Measurements from ENCODE around the gene BTBD9. TPM values are rescaled to one million over a fixed set of nuclear protein-coding genes. Genes with fewer than 3 reads are reported as not detected.

Gene BTBD9
- total and polyA plus RNA-seq, 2 experiments from 2014 or later = 10.0 to 13.7 TPM

DNA sequence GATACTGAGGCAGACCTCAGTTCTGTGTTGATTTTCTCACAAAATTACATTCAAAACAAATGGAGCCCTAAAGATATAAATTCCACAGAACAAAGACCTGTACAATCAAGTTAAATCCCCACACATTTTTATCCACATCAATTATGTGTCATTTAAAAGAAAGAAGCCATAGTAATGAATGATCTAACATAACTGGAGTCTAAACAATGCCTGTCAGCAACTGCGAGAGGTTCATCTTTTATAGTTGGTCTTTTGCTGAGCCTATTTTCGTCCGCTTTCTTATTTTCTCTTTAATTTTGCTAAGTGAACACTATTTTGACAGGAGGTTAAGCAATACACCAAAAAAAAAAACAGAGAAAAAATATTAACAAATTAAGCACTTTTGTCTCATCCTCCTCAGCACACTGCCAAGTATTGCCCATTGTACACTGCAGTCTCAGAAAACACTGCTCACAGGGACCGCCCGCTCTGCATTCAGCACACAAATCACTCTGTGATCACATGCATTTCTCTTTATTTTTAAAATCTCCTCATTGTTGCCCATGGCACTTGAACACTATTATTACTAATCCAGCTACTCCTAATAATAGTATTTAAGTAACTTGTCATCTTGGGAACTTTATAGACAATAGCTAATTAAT is 140.8 kb downstream of the BTBD9 start:
- no peak overlapping the region for H3K4me3 ChIP-seq
- no peak overlapping the region for H3K27ac ChIP-seq
- DNase-seq = no peak
- H3F3A ChIP-seq (ENCODE audit: insufficient read depth) = no peaks in the 10 kb centered on the region
- in situ Hi-C loops (cut with MboI) = loop anchor here (25.0 kb wide), 2 partner anchors 462 to 787 kb away; no protein-coding TSS in a partner anchor
- no peak overlapping the region for H2AFZ ChIP-seq
- TF ChIP-seq EZH2 (IDR thresholded peaks at IDR 0.05; ENCODE audit: insufficient read depth, poor library complexity, severe bottlenecking) = no peak
- no peak for TF ChIP-seq EZH2phosphoT487 (IDR thresholded peaks at IDR 0.05; ENCODE audit: insufficient read depth, low read depth)
- H3K9me2 ChIP-seq (ENCODE audit: insufficient read depth) = no peaks in the 10 kb centered on the region
- 47 to 50% methylated on average over 5 of the region's 5 CpGs for WGBS, 2 experiments (ENCODE audit: low coverage in 1 of 2, low lambda C conversion rate in 2 of 2, missing lambda C conversion rate in 2 of 2)
- H3K4me1 ChIP-seq (ENCODE audit: insufficient read depth) = peaks cover 7% of the 10 kb centered on the region; the same call in 1 of the 2 replicates
- no peak overlapping the region for H3K9ac ChIP-seq
- no peaks in the 10 kb centered on the region for H3K27me3 ChIP-seq (replicated peaks; ENCODE audit: insufficient read depth)
- H4K20me1 ChIP-seq (ENCODE audit: insufficient read depth) = no peaks in the 10 kb centered on the region
- H3K9me3 ChIP-seq (ENCODE audit: low read depth) = no peaks in the 10 kb centered on the region
- H3K79me2 ChIP-seq (ENCODE audit: insufficient read depth) = no peaks in the 10 kb centered on the region
- H3K36me3 ChIP-seq (ENCODE audit: low read depth) = no peaks in the 10 kb centered on the region
- no peak overlapping the region for H3K4me2 ChIP-seq (ENCODE audit: unreplicated experiment)

DNA sequence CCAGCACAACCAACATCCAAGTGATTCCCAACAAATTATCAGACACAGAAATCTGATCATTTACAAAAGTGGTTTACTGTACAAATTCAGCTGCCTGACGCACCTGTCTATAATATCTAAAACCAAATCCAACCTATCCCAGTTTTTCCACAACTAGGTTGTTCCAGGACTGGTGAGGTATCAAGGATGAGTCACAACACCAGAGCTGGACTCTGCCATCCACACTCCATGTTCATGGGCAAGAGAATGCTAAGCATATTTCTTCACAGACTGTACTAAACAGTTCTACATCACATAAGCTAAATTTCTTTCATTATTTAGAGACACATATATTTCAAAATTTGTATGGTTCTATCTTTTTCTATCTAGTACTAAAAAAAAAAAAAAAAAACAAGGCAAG is 141.6 kb downstream of the BTBD9 start:
- in situ Hi-C loops (cut with MboI) = loop anchor here (25.0 kb wide), 2 partner anchors 461 to 786 kb away; no protein-coding TSS in a partner anchor
- Histone ChIP-seq H3K4me3 (no peak overlapping the region), H3K36me3 (ENCODE audit: low read depth) (no peaks in the 10 kb centered on the region), H3K79me2 (ENCODE audit: insufficient read depth) (no peaks in the 10 kb centered on the region), H3F3A (ENCODE audit: insufficient read depth) (no peaks in the 10 kb centered on the region), H3K9ac (no peak overlapping the region), H4K20me1 (ENCODE audit: insufficient read depth) (no peaks in the 10 kb centered on the region), H3K9me2 (ENCODE audit: insufficient read depth) (no peaks in the 10 kb centered on the region), H3K4me2 (ENCODE audit: unreplicated experiment) (no peak overlapping the region), H3K27ac (no peak overlapping the region), H2AFZ (no peak overlapping the region), H3K27me3 (replicated peaks; ENCODE audit: insufficient read depth) (no peaks in the 10 kb centered on the region), H3K4me1 (ENCODE audit: insufficient read depth) (peaks cover 7% of the 10 kb centered on the region; the same call in 1 of the 2 replicates), H3K9me3 (ENCODE audit: low read depth) (no peaks in the 10 kb centered on the region)
- 92 to 100% methylated on average over 1 of the region's 1 CpG for WGBS, 2 experiments (ENCODE audit: low coverage in 1 of 2, low lambda C conversion rate in 2 of 2, missing lambda C conversion rate in 2 of 2)
- peak; percentile 51 for DNase-seq
- TF ChIP-seq EZH2 (IDR thresholded peaks at IDR 0.05; ENCODE audit: insufficient read depth, poor library complexity, severe bottlenecking) (no peak), EZH2phosphoT487 (IDR thresholded peaks at IDR 0.05; ENCODE audit: insufficient read depth, low read depth) (no peak)

DNA sequence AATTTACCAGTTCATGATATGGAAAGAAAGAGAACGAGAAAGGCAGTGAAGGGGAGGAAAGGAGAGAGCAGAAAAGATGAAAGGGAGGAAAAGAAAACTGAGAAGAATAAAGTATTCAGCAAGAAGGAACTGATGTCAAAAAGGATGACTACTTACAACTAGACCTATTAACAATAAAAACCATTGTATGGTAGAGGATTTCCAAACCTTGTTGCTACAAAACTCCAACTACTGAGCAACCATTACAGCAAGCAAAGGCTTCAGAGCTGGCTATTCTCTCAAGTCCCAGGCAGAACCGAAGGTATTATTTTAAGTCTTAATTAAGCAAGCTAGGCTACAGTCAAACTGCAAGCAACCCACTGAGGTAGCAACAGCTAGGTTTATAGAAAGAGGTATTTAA is 142.2 kb downstream of the BTBD9 start:
- Histone ChIP-seq H3K4me1 (ENCODE audit: insufficient read depth) (peaks cover 7% of the 10 kb centered on the region; the same call in 1 of the 2 replicates), H3K9me3 (ENCODE audit: low read depth) (no peaks in the 10 kb centered on the region), H3K4me3 (no peak overlapping the region), H3K36me3 (ENCODE audit: low read depth) (no peaks in the 10 kb centered on the region), H3K79me2 (ENCODE audit: insufficient read depth) (no peaks in the 10 kb centered on the region), H3K27me3 (replicated peaks; ENCODE audit: insufficient read depth) (no peaks in the 10 kb centered on the region), H3K4me2 (ENCODE audit: unreplicated experiment) (no peak overlapping the region), H4K20me1 (ENCODE audit: insufficient read depth) (no peaks in the 10 kb centered on the region), H3F3A (ENCODE audit: insufficient read depth) (no peaks in the 10 kb centered on the region), H3K9ac (no peak overlapping the region), H3K27ac (no peak overlapping the region), H3K9me2 (ENCODE audit: insufficient read depth) (no peaks in the 10 kb centered on the region), H2AFZ (no peak overlapping the region)
- no peak for DNase-seq
- TF ChIP-seq EZH2phosphoT487 (IDR thresholded peaks at IDR 0.05; ENCODE audit: insufficient read depth, low read depth) (no peak), EZH2 (IDR thresholded peaks at IDR 0.05; ENCODE audit: insufficient read depth, poor library complexity, severe bottlenecking) (no peak)
- in situ Hi-C loops (cut with MboI) = loop anchor here (25.0 kb wide), 2 partner anchors 460 to 785 kb away; no protein-coding TSS in a partner anchor
- whole genome bisulfite sequencing, 2 experiments (ENCODE audit: low coverage in 1 of 2, low lambda C conversion rate in 2 of 2, missing lambda C conversion rate in 2 of 2) = 87 to 91% methylated on average over 2 of the region's 2 CpGs

DNA sequence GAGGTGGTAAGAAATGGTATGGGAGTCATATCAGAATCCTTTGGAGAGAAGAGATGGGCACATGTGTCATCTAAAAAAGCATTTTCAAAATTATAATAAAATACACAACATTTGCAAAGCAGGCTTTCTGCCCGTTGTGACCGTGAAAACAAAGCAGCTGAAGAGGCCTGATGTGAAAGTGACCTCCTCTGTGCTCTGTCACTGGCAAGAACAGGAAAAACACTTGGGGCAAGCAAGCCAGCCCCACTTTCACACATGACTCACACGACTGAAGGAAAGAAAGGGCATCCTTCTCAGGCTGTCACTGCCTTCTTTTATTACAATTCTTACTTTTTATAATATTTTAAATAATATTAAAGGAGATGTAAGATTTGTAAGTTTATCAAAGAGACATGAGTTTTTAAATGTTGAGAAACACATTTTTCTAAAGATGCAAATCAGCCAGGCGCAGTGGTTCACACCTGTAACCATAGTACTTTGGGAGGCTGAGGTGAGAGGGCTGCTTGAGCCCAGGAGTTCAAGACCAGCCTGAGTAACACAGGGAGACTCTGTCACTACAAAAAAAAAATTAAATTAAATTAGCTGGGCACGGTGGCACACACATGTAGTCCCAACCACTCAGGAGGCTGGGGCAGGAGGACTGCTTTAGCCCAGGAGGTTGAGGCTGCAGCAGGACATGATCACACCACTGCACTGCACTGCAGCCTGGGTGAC is 143.7 kb downstream of the BTBD9 start:
- H3K4me3 ChIP-seq = no peak overlapping the region
- in situ Hi-C loops (cut with MboI) = loop anchor here (25.0 kb wide), 2 partner anchors 459 to 784 kb away; no protein-coding TSS in a partner anchor
- H3F3A ChIP-seq (ENCODE audit: insufficient read depth) = no peaks in the 10 kb centered on the region
- no peaks in the 10 kb centered on the region for H4K20me1 ChIP-seq (ENCODE audit: insufficient read depth)
- no peaks in the 10 kb centered on the region for H3K9me2 ChIP-seq (ENCODE audit: insufficient read depth)
- no peak overlapping the region for H3K9ac ChIP-seq
- H3K9me3 ChIP-seq (ENCODE audit: low read depth) = no peaks in the 10 kb centered on the region
- no peaks in the 10 kb centered on the region for H3K36me3 ChIP-seq (ENCODE audit: low read depth)
- H3K4me2 ChIP-seq (ENCODE audit: unreplicated experiment) = no peak overlapping the region
- H3K79me2 ChIP-seq (ENCODE audit: insufficient read depth) = no peaks in the 10 kb centered on the region
- DNase-seq = peak; percentile 30
- WGBS, 2 experiments (ENCODE audit: low coverage in 1 of 2, low lambda C conversion rate in 2 of 2, missing lambda C conversion rate in 2 of 2) = 70 to 74% methylated on average over 5 of the region's 5 CpGs
- no peak overlapping the region for H2AFZ ChIP-seq
- no peaks in the 10 kb centered on the region for H3K27me3 ChIP-seq (replicated peaks; ENCODE audit: insufficient read depth)
- peaks cover 7% of the 10 kb centered on the region; the same call in 1 of the 2 replicates for H3K4me1 ChIP-seq (ENCODE audit: insufficient read depth)
- TF ChIP-seq EZH2phosphoT487 (IDR thresholded peaks at IDR 0.05; ENCODE audit: insufficient read depth, low read depth) = no peak
- H3K27ac ChIP-seq = no peak overlapping the region

All from GM23248 (cell line).